GM12891 (cell line): ENCODE data around the gene ITPR1.
A peak's percentile ranks its signal among the peaks of the same experiment; 100 is the strongest.

Source experiments
- POLR2A ChIP-seq: IDR thresholded peaks from 2 replicates; pipeline ENCODE4 v1.6.1; 2011; ENCODE audit warnings: low read depth, low read length, control low read depth
- POLR2AphosphoS5 ChIP-seq: IDR thresholded peaks from 2 replicates; pipeline ENCODE4 v1.6.1; 2011; ENCODE audit warnings: low read depth, low read length, control low read depth

DNA sequence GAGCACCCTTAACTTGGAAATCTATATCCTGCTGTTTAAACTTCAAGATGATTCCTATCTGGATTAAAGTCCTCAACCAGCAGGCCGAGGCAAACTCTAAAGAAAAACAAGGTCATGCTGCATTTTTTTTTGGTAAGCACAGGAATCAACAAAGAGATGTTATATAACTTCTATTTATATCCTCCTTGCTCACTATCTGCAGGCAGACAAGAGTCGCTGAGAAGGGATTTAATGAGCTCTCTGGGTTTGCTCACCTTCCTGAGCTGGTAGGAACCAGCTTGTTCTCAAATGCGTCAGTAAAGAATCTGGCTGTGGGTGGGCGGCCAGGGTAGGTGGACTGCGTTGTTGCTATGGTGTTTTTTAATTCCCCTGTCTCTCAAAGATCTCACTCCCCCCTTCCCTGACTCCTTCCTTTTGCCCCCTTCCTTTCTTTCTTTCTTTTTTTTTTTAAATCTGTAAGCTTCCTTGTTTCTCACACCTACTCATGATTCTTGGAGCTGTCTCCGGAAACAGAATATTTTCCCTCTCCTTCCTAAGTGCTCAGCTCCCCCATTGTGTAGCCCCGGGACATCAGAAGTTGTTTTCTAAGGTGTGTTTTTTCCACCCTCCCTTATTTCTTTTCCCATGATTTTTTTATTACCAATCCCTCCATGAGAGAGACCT is 257.3 kb downstream of the ITPR1 start:
- TF ChIP-seq POLR2A (peak; percentile 71), POLR2AphosphoS5 (no peak; the same call in 1 of the 2 replicates)
